IPS-18a (cell line): ENCODE data around the gene RNF169.

ENCODE experiments used
- H3K27ac ChIP-seq: one replicate; pipeline ENCODE4 v1.5.1; 2013; ENCODE audit warnings: low read length
- H3K27me3 ChIP-seq: one replicate; pipeline ENCODE4 v1.6.1; 2013; ENCODE audit warnings: mild to moderate bottlenecking, low read length; ENCODE audit not compliant: control insufficient read depth, insufficient read depth
- H3K36me3 ChIP-seq: one replicate; pipeline ENCODE4 v1.6.1; 2013; ENCODE audit warnings: low read depth, low read length; ENCODE audit not compliant: control insufficient read depth
- H3K4me1 ChIP-seq: one replicate; pipeline ENCODE4 v1.6.1; 2013; ENCODE audit warnings: low read depth, low read length; ENCODE audit not compliant: control insufficient read depth
- H3K4me3 ChIP-seq: one replicate; pipeline ENCODE4 v1.5.1; 2013; ENCODE audit warnings: low read length
- H3K9ac ChIP-seq: one replicate; pipeline ENCODE4 v1.6.1; 2013; ENCODE audit warnings: mild to moderate bottlenecking, low read length, moderate library complexity
- H3K9me3 ChIP-seq: one replicate; pipeline ENCODE4 v1.6.1; 2013; ENCODE audit warnings: low read depth, low read length; ENCODE audit not compliant: control insufficient read depth

The RNF169 gene

DNA sequence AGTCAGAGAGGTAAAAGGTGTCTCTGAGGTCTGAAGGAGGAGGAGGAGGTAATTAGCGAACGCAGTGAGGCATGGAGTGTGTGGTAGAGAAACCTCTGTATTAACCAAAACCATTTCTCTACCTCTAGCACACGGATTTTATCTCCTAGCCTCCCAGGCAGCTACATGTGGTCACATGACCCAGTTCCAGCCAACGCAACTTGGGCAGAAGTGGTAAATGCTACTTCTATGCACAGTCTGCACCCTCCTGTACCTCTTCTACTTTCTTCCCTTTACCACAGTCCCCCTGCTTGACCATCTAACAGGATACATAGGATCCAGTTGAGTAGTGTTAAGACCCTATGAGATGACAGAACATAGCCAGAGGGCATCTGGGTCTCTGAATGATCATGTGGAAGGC is 104.6 kb downstream of the RNF169 start:
- Histone ChIP-seq H3K27ac (no peak overlapping the region), H3K9ac (no peak overlapping the region), H3K9me3 (no peaks in the 10 kb centered on the region), H3K27me3 (no peaks in the 10 kb centered on the region), H3K4me3 (no peak overlapping the region), H3K36me3 (peaks cover 8% of the 10 kb centered on the region), H3K4me1 (peaks cover 18% of the 10 kb centered on the region)

DNA sequence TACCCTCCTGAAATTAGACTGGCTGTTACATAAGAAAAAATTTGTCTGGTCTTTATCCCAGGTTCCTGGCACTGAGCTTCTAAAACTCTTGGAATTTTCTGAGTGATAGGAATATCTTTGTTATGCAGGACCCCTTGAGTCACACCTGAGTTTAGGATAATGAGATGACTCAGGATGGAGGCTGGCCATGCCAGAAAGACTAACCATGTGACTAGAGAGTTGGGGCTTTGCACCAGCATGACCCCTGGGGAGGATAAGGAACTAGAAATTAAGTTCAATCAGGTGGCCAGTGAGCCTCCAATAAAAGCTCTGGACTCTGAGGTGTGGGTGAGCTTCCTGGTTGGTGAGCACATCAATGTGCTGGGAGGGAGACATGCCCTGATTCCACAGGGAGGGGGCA is 112.1 kb downstream of the RNF169 start:
- H3K27me3 ChIP-seq: no peaks in the 10 kb centered on the region
- no peak overlapping the region for H3K9ac ChIP-seq
- peaks cover 13% of the 10 kb centered on the region for H3K9me3 ChIP-seq
- H3K27ac ChIP-seq: no peak overlapping the region
- H3K4me1 ChIP-seq: no peaks in the 10 kb centered on the region
- no peak overlapping the region for H3K4me3 ChIP-seq
- H3K36me3 ChIP-seq: no peaks in the 10 kb centered on the region

DNA sequence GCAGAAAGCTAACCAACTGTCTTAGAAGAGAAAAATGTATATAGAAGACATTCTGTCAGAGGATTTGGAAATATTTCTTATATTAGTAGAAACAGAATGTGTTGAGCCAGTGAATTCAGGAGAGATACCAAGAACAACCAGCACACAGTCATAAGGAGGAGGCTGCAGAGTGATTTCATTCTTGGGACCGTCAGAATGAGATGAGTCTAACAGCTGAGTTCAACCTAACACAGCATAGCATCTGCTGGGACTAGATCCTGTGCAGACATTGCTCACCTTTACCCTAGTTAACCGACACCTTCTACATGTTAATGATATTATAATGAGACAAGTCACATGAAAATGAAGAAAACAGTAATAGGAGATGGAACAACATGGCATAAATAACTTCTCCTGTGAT is 114.8 kb downstream of the RNF169 start:
- no peaks in the 10 kb centered on the region for H3K27me3 ChIP-seq
- peaks cover 33% of the 10 kb centered on the region for H3K9me3 ChIP-seq
- no peak overlapping the region for H3K9ac ChIP-seq
- no peak overlapping the region for H3K4me3 ChIP-seq
- no peaks in the 10 kb centered on the region for H3K36me3 ChIP-seq
- H3K4me1 ChIP-seq: no peaks in the 10 kb centered on the region
- no peak overlapping the region for H3K27ac ChIP-seq

DNA sequence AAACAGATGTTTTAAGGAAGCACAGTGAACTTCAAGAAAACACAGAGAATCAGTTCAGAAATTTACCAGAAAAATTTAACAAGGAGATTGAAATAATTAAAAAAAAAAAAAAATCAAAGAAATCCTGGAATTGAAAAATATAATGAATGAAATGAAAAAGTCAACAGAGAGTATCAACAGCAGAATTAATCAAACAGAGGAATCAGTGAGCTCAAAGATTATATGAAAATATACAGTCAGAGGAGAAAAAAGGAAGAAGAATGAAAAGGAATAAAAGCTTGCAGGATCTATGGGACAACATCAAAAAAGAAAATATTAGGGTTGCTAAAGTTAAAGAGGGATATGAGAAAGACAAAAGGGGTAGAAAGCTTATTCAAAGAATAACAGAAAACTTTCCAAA is 117.9 kb downstream of the RNF169 start:
- H3K36me3 ChIP-seq: peaks cover 11% of the 10 kb centered on the region
- H3K9me3 ChIP-seq: peaks cover 46% of the 10 kb centered on the region
- H3K4me3 ChIP-seq: no peak overlapping the region
- no peak overlapping the region for H3K9ac ChIP-seq
- H3K27me3 ChIP-seq: no peaks in the 10 kb centered on the region
- no peak overlapping the region for H3K27ac ChIP-seq
- no peaks in the 10 kb centered on the region for H3K4me1 ChIP-seq

DNA sequence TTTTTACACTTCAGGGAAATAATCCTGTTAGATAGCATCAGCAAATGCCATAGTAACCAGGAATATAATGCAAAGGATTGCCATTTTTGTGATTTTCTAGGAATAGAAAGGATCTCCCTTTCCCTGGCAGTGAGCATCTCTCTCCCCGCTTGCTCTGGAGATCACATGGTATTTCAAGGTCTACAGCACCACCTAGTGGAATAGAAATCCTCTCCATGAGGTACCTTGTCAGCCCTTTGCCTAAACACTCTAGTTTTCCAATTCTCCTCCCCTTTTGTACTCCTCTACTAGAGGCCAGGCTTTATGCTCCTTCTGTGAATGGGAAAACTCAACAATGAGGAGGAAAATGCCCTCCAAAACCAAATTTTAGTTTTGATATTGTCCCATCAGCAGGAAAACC is 121.8 kb downstream of the RNF169 start:
- Histone ChIP-seq H3K9me3 (peaks cover 50% of the 10 kb centered on the region), H3K4me1 (no peaks in the 10 kb centered on the region), H3K36me3 (peaks cover 12% of the 10 kb centered on the region), H3K4me3 (no peak overlapping the region), H3K27ac (no peak overlapping the region), H3K27me3 (no peaks in the 10 kb centered on the region), H3K9ac (no peak overlapping the region)

DNA sequence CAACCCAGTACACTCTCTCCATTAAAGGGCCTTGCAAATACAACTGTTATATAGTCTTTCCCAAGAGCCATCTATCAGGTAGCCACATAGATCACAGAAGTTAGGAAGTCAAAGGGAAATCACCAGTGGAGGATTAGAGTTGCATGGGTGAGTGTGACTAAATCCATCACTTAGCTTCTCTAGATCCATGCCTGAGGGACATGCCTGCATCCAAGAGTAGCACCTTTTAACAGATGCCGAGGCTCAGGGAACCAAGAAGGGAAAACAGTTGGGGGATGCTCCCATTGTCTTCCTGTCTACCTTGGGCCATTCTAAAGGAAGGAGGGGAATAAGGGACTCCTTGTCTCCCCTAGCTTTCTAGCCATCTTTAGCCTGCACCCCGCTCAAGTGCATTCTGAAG is 122.4 kb downstream of the RNF169 start:
- Histone ChIP-seq H3K9me3 (peaks cover 47% of the 10 kb centered on the region), H3K36me3 (peaks cover 12% of the 10 kb centered on the region), H3K27me3 (no peaks in the 10 kb centered on the region)

DNA sequence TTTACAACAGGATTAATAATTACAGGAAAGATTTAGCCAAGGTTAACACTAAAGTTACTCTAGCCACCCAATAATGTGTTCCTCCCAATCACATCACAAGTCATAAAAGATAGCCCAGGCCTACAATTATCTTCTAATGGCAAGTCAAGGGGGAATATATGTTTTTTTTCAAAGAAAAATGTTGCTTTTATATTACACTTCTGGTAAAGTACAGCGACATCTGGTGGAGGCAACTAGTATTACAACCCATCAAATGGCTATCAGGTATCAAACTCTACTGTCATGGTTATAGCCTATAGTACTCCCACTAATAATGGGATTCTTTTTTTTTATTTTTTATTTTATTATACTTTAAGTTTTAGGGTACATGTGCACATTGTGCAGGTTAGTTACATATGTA is 128.5 kb downstream of the RNF169 start:
- Histone ChIP-seq H3K36me3 (peaks cover 5% of the 10 kb centered on the region), H3K4me1 (no peaks in the 10 kb centered on the region)

More for the DNA sequence above, 122.4 kb downstream of the RNF169 start:
- Histone ChIP-seq H3K9ac (no peak overlapping the region), H3K4me1 (no peaks in the 10 kb centered on the region), H3K27ac (no peak overlapping the region), H3K4me3 (no peak overlapping the region)

More for the DNA sequence above, 128.5 kb downstream of the RNF169 start:
- Histone ChIP-seq H3K4me3 (no peak overlapping the region), H3K9ac (no peak overlapping the region), H3K9me3 (peaks cover 13% of the 10 kb centered on the region), H3K27me3 (no peaks in the 10 kb centered on the region), H3K27ac (no peak overlapping the region)
